ENCODE data around the gene CEP41. TPM values are rescaled to one million over a fixed set of nuclear protein-coding genes. Genes with fewer than 3 reads are reported as not detected.

Gene CEP41
- total RNA-seq, 1 donor, result 9.8 TPM

DNA sequence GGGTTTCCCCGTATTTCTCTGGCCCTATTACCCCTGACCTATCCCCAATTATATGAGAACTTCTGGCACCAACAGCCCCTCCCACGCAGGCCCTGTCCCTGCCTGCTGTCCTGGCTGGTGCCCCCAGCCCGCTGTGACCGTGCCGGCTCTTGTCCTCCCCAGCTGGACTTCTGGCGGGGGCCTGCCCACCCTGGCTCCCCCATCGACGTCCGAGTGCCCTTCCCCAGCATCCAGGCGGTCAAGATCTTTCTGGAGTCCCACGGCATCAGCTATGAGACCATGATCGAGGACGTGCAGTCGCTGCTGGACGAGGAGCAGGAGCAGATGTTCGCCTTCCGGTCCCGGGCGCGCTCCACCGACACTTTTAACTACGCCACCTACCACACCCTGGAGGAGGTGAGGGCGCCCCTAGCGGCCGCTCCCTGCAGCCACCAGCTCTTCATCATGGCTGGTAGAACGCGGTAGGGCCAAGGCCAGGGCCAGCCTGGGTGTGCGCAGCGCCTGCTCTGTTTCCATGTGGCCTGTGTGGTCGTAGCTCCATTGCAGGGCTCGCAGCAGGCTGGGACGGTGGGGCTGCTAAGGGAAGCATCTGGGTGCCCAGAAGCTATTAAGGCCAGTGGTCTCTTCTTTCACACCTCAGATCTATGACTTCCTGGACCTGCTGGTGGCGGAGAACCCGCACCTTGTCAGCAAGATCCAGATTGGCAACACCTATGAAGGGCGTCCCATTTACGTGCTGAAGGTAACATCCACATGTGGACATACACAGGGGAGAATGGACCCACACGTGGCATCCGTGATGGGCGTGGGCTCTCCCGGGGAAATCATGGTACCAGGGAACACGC, 59.1 kb downstream of the CEP41 start:
- Histone ChIP-seq H3K4me3 (ENCODE audit: insufficient read depth, low read length) (no peak overlapping the region), H3K27me3 (ENCODE audit: insufficient read depth, low read length) (no peaks in the 10 kb centered on the region), H3K4me2 (ENCODE audit: insufficient read depth, low read length) (no peak overlapping the region), H4K20me1 (ENCODE audit: insufficient read depth, low read length) (no peaks in the 10 kb centered on the region), H3K27ac (ENCODE audit: low read depth, low read length) (no peak overlapping the region), H3K36me3 (ENCODE audit: insufficient read depth, low read length) (no peaks in the 10 kb centered on the region), H3K4me1 (ENCODE audit: insufficient read depth, low read length) (no peaks in the 10 kb centered on the region), H2AFZ (ENCODE audit: low read length) (no peak overlapping the region), H3K79me2 (ENCODE audit: insufficient read depth, low read length) (no peaks in the 10 kb centered on the region), H3K9me3 (ENCODE audit: low read depth, low read length) (no peaks in the 10 kb centered on the region)
- peak; percentile 50 for DNase-seq (ENCODE audit: insufficient read length, low spot score, missing footprints)
- TF ChIP-seq, protein P1, sequence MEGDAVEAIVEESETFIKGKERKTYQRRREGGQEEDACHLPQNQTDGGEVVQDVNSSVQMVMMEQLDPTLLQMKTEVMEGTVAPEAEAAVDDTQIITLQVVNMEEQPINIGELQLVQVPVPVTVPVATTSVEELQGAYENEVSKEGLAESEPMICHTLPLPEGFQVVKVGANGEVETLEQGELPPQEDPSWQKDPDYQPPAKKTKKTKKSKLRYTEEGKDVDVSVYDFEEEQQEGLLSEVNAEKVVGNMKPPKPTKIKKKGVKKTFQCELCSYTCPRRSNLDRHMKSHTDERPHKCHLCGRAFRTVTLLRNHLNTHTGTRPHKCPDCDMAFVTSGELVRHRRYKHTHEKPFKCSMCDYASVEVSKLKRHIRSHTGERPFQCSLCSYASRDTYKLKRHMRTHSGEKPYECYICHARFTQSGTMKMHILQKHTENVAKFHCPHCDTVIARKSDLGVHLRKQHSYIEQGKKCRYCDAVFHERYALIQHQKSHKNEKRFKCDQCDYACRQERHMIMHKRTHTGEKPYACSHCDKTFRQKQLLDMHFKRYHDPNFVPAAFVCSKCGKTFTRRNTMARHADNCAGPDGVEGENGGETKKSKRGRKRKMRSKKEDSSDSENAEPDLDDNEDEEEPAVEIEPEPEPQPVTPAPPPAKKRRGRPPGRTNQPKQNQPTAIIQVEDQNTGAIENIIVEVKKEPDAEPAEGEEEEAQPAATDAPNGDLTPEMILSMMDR (IDR thresholded peaks at IDR 0.05; ENCODE audit: extremely low read depth, low read depth, low read length), result no peak

DNA sequence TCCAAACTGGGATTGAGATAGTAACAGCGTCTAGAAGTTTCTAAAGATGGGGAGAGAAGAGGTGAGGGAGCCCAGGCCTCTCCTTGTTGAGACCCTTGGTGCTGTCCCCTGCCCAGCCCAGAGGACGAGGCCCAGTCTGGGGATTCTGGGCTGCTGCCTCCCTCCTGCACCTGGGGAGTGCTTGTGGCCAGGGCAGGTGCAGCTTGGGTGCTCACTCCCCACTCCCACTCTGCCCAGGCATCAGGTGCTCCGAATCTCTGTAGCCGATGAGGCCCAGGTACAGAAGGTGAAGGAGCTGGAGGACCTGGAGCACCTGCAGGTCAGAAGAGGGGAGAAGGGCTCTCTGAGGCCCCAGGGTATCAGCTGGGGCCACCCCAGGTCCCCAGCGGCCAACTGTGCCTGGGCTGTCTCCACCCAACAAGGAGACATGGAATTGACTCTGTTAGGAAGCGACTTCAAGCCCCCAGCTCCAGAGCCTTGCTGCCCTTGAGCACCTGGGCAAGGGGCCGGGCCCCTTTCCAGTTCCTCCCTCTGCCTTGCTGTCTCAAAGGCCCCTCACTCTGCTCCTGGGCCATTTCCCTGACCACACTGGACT, 59.9 kb downstream of the CEP41 start:
- H3K4me3 ChIP-seq (ENCODE audit: insufficient read depth, low read length), result no peak overlapping the region
- no peaks in the 10 kb centered on the region for H3K9me3 ChIP-seq (ENCODE audit: low read depth, low read length)
- no peaks in the 10 kb centered on the region for H3K36me3 ChIP-seq (ENCODE audit: insufficient read depth, low read length)
- H2AFZ ChIP-seq (ENCODE audit: low read length), result no peak overlapping the region
- TF ChIP-seq, protein P1 (IDR thresholded peaks at IDR 0.05; ENCODE audit: extremely low read depth, low read depth, low read length), result no peak
- no peak overlapping the region for H3K27ac ChIP-seq (ENCODE audit: low read depth, low read length)
- H4K20me1 ChIP-seq (ENCODE audit: insufficient read depth, low read length), result no peaks in the 10 kb centered on the region
- H3K4me2 ChIP-seq (ENCODE audit: insufficient read depth, low read length), result no peak overlapping the region
- no peaks in the 10 kb centered on the region for H3K4me1 ChIP-seq (ENCODE audit: insufficient read depth, low read length)
- no peaks in the 10 kb centered on the region for H3K27me3 ChIP-seq (ENCODE audit: insufficient read depth, low read length)
- peak; percentile 19 for DNase-seq (ENCODE audit: insufficient read length, low spot score, missing footprints)
- no peaks in the 10 kb centered on the region for H3K79me2 ChIP-seq (ENCODE audit: insufficient read depth, low read length)

DNA sequence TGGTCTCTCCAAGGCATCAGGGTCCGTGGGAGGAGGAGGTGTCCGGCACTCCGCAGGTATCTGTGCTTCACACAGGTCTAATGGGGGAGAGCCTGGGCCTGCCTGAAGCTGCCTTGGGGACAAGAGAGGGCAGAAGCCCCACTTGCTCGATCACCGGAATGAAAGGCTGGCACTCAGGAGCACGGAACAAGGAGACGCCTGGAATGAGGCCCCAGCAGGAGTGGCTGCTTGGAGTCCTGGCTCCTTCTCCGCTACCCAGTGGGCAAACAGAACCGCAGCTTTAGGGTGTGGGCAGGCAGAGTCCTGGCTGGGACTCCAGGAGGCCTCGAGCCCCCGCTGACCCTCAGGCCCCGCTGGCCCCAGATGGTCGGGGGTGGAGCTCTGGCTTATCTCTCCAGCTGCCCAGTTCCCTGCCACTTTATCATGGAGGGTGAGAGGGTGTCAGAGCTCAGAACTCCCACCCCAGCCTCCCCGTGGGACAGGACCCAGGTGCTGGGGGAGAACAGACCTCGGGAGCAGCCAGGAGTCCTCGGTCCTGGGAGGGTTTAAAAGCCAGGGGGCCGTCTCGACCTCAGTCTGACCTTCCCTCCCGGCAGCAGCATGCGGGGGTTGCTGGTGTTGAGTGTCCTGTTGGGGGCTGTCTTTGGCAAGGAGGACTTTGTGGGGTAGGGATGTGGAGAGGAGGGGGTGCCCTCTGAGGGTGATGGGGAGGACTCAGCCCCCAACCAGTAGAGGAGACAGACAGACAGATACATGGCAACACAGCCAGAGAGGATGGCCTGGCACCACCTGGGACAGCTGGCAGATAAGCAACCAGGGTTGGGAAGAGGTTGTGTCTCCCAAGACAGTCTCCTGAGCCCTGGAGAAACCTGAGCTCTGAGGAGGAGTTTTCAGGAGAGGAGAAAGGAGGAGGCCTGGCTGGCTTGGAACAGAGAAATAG, 60.6 kb downstream of the CEP41 start, which contains the start of gene CPA1:
Gene CPA1, plus strand, starts transcription at position 574 of the 940 bp plus-strand sequence. Its CDS starts 27 bp downstream, at position 601.
- no peaks in the 10 kb centered on the region for H3K79me2 ChIP-seq (ENCODE audit: insufficient read depth, low read length)
- H3K27me3 ChIP-seq (ENCODE audit: insufficient read depth, low read length), result no peaks in the 10 kb centered on the region
- H3K4me1 ChIP-seq (ENCODE audit: insufficient read depth, low read length), result no peaks in the 10 kb centered on the region
- H3K4me2 ChIP-seq (ENCODE audit: insufficient read depth, low read length), result no peak within 1 kb of the TSS
- H3K27ac ChIP-seq (ENCODE audit: low read depth, low read length), result no peak within 1 kb of the TSS
- H3K9me3 ChIP-seq (ENCODE audit: low read depth, low read length), result no peaks in the 10 kb centered on the region
- TF ChIP-seq, protein P1 (IDR thresholded peaks at IDR 0.05; ENCODE audit: extremely low read depth, low read depth, low read length), result no peak
- H2AFZ ChIP-seq (ENCODE audit: low read length), result peak within 1 kb of the TSS; percentile 76
- DNase-seq (ENCODE audit: insufficient read length, low spot score, missing footprints), result peak; percentile 78
- no peaks in the 10 kb centered on the region for H4K20me1 ChIP-seq (ENCODE audit: insufficient read depth, low read length)
- no peaks in the 10 kb centered on the region for H3K36me3 ChIP-seq (ENCODE audit: insufficient read depth, low read length)
- no peak within 1 kb of the TSS for H3K4me3 ChIP-seq (ENCODE audit: insufficient read depth, low read length)
